Measurements from ENCODE around the gene CRTC2.
A peak's percentile ranks its signal among the peaks of the same experiment; 100 is the strongest.

The CRTC2 gene

GRCh38 chr1:153921080-153921802 is 37.2 kb downstream of the CRTC2 start:
- H3K79me2 ChIP-seq (ENCODE audit: insufficient read depth, low read length), result peaks cover 78% of the 10 kb centered on the region
- H3K4me3 ChIP-seq (ENCODE audit: low read depth in 1 of 2, low read length in 2 of 2), result peak overlapping the region; percentile 94 to 95; a peak in 3 of 4 replicates
- H3K4me2 ChIP-seq (ENCODE audit: insufficient read depth, low read length), result peak overlapping the region; percentile 82
- H3K27me3 ChIP-seq (ENCODE audit: insufficient read depth, low read length, poor library complexity), result no peaks in the 10 kb centered on the region
- H2AFZ ChIP-seq (ENCODE audit: low read depth, low read length), result no peak overlapping the region
- ATAC-seq (ENCODE audit: insufficient read depth, low read depth), result no peak
- peak overlapping the region; percentile 87 for H3K27ac ChIP-seq (ENCODE audit: low read length)
- H3K4me1 ChIP-seq (ENCODE audit: insufficient read depth, low read length), result peaks cover 42% of the 10 kb centered on the region
- H3K36me3 ChIP-seq (ENCODE audit: insufficient read depth, low read length), result peaks cover 29% of the 10 kb centered on the region
- no peak for DNase-seq
- peaks cover 47% of the 10 kb centered on the region for H4K20me1 ChIP-seq (ENCODE audit: insufficient read depth, low read length)
- TF ChIP-seq CTCF (IDR thresholded peaks at IDR 0.05; ENCODE audit: borderline replicate concordance, extremely low read depth, low read length, poor library complexity, severe bottlenecking) (no peak), EZH2 (IDR thresholded peaks at IDR 0.05; ENCODE audit: borderline replicate concordance, low read depth, low read length, severe bottlenecking) (no peak)
- H3K9ac ChIP-seq (ENCODE audit: low read depth, low read length), result peak overlapping the region; percentile 77
- H3K9me3 ChIP-seq (ENCODE audit: insufficient read depth, low read length, severe bottlenecking), result no peaks in the 10 kb centered on the region

- Histone ChIP-seq H3K4me3 (ENCODE audit: low read depth in 1 of 2, low read length in 2 of 2) (peak overlapping the region in 1 of 2 experiments; percentile 94; a peak in 2 of 4 replicates), H3K36me3 (ENCODE audit: insufficient read depth, low read length) (peaks cover 38% of the 10 kb centered on the region), H2AFZ (ENCODE audit: low read depth, low read length) (no peak overlapping the region), H3K27ac (ENCODE audit: low read length) (peak overlapping the region; percentile 48), H3K9ac (ENCODE audit: low read depth, low read length) (peak overlapping the region; percentile 77), H4K20me1 (ENCODE audit: insufficient read depth, low read length) (peaks cover 52% of the 10 kb centered on the region), H3K27me3 (ENCODE audit: insufficient read depth, low read length, poor library complexity) (no peaks in the 10 kb centered on the region), H3K4me2 (ENCODE audit: insufficient read depth, low read length) (peak overlapping the region; percentile 82), H3K79me2 (ENCODE audit: insufficient read depth, low read length) (peaks cover 89% of the 10 kb centered on the region), H3K4me1 (ENCODE audit: insufficient read depth, low read length) (peaks cover 42% of the 10 kb centered on the region), H3K9me3 (ENCODE audit: insufficient read depth, low read length, severe bottlenecking) (no peaks in the 10 kb centered on the region)
- peak; percentile 20; the same call in 2 of the 3 replicates for ATAC-seq (ENCODE audit: insufficient read depth, low read depth)
- TF ChIP-seq CTCF (IDR thresholded peaks at IDR 0.05; ENCODE audit: borderline replicate concordance, extremely low read depth, low read length, poor library complexity, severe bottlenecking), result peak; percentile 43
- TF ChIP-seq EZH2 (IDR thresholded peaks at IDR 0.05; ENCODE audit: borderline replicate concordance, low read depth, low read length, severe bottlenecking), result no peak
- peak; percentile 41 for DNase-seq
These were observed 38.2 kb downstream of the CRTC2 start for GRCh38 chr1:153919876-153920852.

- H4K20me1 ChIP-seq (ENCODE audit: insufficient read depth, low read length), result peaks cover 73% of the 10 kb centered on the region
- DNase-seq (no peak), ATAC-seq (ENCODE audit: insufficient read depth, low read depth) (no peak)
- H3K27me3 ChIP-seq (ENCODE audit: insufficient read depth, low read length, poor library complexity), result no peaks in the 10 kb centered on the region
- peaks cover 99% of the 10 kb centered on the region for H3K79me2 ChIP-seq (ENCODE audit: insufficient read depth, low read length)
- H3K4me1 ChIP-seq (ENCODE audit: insufficient read depth, low read length), result peaks cover 23% of the 10 kb centered on the region
- no peak overlapping the region for H3K27ac ChIP-seq (ENCODE audit: low read length)
- no peak overlapping the region for H3K9ac ChIP-seq (ENCODE audit: low read depth, low read length)
- no peak overlapping the region for H2AFZ ChIP-seq (ENCODE audit: low read depth, low read length)
- TF ChIP-seq CTCF (IDR thresholded peaks at IDR 0.05; ENCODE audit: borderline replicate concordance, extremely low read depth, low read length, poor library complexity, severe bottlenecking) (no peak), EZH2 (IDR thresholded peaks at IDR 0.05; ENCODE audit: borderline replicate concordance, low read depth, low read length, severe bottlenecking) (no peak)
- H3K9me3 ChIP-seq (ENCODE audit: insufficient read depth, low read length, severe bottlenecking), result no peaks in the 10 kb centered on the region
- peaks cover 46% of the 10 kb centered on the region for H3K36me3 ChIP-seq (ENCODE audit: insufficient read depth, low read length)
- no peak overlapping the region for H3K4me2 ChIP-seq (ENCODE audit: insufficient read depth, low read length)
- no peak overlapping the region for H3K4me3 ChIP-seq (ENCODE audit: low read depth in 1 of 2, low read length in 2 of 2)
These were observed 42.1 kb downstream of the CRTC2 start for GRCh38 chr1:153916297-153916696.
